HepG2 (cell line): ENCODE data around the gene CADM2.

Experiments used
- ATF7-NPFF ChIP-seq: sonication (generic); formaldehyde crosslinking; IDR thresholded peaks from 2 replicates; pipeline ENCODE4 v1.8.1; 2023; ENCODE audit warnings: mild to moderate bottlenecking, low read depth, missing genetic modification reagents, moderate library complexity
- FLYWCH1 ChIP-seq: sonication (generic); formaldehyde crosslinking; IDR thresholded peaks from 2 replicates; pipeline ENCODE4 v1.8.1; 2023; ENCODE audit warnings: mild to moderate bottlenecking, missing genetic modification reagents
- FOXK2 ChIP-seq: fragments of 450-650 bp; IDR thresholded peaks from 2 replicates; pipeline ENCODE4 v1.6.1; 2016
- NFE2L1 ChIP-seq: sonication (generic); formaldehyde crosslinking; IDR thresholded peaks from 2 replicates; pipeline ENCODE4 v1.4.0; 2020; ENCODE audit warnings: missing genetic modification reagents, mild to moderate bottlenecking, borderline replicate concordance
- ZNF512 ChIP-seq: sonication (generic); formaldehyde crosslinking; IDR thresholded peaks from 2 replicates; pipeline ENCODE4 v1.4.0; 2020; ENCODE audit warnings: mild to moderate bottlenecking, missing genetic modification reagents
- TF ChIP-seq, protein P1 (sequence below): sonication (generic); formaldehyde crosslinking; IDR thresholded peaks from 2 replicates; pipeline ENCODE4 v1.5.0; 2020; ENCODE audit warnings: mild to moderate bottlenecking, missing genetic modification reagents, moderate library complexity

DNA sequence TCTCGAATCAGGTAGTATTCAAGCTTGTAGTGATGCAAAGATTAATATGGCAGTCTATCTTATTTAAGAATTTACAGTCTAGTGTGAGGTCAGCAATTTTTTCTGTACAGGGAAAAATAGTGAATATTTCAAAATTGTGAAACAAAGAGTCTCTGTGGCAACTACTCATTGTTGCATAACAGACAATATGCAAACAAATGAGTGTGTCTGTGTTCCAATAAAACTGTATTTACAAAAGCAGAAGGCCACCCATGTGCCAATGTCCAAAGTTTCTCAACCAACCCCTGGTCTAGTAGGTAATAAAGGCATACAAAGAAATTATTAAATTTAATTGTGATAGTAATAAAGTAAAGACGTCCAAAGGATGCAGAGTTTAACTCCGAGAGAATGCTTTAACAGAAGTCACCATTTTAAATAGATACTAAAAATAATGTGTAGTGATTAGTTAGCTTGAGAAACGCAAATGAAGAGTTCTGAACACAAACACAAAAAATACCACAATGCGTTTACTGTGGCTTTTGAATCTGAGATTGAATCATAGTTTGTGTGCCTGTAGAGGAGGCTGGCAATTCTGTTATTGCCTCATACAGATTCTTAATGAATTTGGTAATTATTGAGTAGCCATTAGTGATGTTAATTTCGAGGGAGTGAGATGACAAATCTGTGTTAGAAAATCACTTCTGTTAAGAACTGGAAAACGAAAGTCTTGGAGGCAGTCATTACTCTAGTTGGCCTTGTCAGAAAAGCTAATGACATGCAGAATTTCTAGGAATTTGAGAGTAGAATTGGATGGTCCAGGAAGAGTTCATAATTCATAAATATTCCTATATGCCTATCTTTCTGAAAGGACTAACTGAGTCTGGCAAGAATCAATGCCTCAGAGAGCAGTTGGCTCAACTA, 48.7 kb downstream of the CADM2 start:
- TF ChIP-seq FLYWCH1 (CRISPR knock-in tag): no peak
- TF ChIP-seq NFE2L1 (CRISPR knock-in tag): no peak
- no peak for TF ChIP-seq ZNF512
- TF ChIP-seq, protein P1, sequence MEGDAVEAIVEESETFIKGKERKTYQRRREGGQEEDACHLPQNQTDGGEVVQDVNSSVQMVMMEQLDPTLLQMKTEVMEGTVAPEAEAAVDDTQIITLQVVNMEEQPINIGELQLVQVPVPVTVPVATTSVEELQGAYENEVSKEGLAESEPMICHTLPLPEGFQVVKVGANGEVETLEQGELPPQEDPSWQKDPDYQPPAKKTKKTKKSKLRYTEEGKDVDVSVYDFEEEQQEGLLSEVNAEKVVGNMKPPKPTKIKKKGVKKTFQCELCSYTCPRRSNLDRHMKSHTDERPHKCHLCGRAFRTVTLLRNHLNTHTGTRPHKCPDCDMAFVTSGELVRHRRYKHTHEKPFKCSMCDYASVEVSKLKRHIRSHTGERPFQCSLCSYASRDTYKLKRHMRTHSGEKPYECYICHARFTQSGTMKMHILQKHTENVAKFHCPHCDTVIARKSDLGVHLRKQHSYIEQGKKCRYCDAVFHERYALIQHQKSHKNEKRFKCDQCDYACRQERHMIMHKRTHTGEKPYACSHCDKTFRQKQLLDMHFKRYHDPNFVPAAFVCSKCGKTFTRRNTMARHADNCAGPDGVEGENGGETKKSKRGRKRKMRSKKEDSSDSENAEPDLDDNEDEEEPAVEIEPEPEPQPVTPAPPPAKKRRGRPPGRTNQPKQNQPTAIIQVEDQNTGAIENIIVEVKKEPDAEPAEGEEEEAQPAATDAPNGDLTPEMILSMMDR: no peak
- peak; percentile 49; the same call in 1 of the 2 replicates for TF ChIP-seq FOXK2
- no peak for TF ChIP-seq ATF7-NPFF (CRISPR knock-in tag)
